Small intestine (tissue), 4 donors: ENCODE data around the gene GRB7. TPM values are rescaled to one million over a fixed set of nuclear protein-coding genes. Genes with fewer than 3 reads are reported as not detected.

Experiments
- polyA plus RNA-seq, 4 donors: library from polyadenylated mRNA; stranded (reverse) in 3 of 4; unstranded in 1 of 4; fragments of 200-250 nt in 3 of 4; fragments of 120-200 nt in 1 of 4; gene quantifications; one replicate each; pipeline versions ENCODE4 v1.2.1 to v1.2.3, GENCODE V29; 2013
- donor health status: healthy with polysubstance abuse.
- donor health status: Bipolar disorder and iron deficiency.
- donor health status: healthy.

Gene GRB7
- polyA plus RNA-seq, 4 donors: 10.9 to 42.4 (median 13.0) TPM

Other genes with a start within 250 kb of the GRB7 start
- gene NEUROD2, start 130.0 kb upstream of the GRB7 start, polyA plus RNA-seq: under 1 TPM in 3 of 4 donors, not detected in 1; 0.03 to 0.27 (median 0.04) TPM
- 100 to 1,000 TPM in 1 of 4 donors, 10 to 100 TPM in 3; 37.5 to 266 (median 45.8) TPM for gene PPP1R1B, start 111.0 kb upstream of the GRB7 start, polyA plus RNA-seq
- gene STARD3, start 100.8 kb upstream of the GRB7 start, polyA plus RNA-seq: 10 to 100 TPM; 56.0 to 80.2 (median 67.6) TPM
- 10 to 100 TPM in 1 of 4 donors, 1 to 10 TPM in 2, under 1 TPM in 1; 0.85 to 27.6 (median 3.8) TPM for gene TCAP, start 72.6 kb upstream of the GRB7 start, polyA plus RNA-seq
- 1 to 10 TPM; 1.4 to 7.8 (median 4.9) TPM for gene PNMT, start 69.5 kb upstream of the GRB7 start, polyA plus RNA-seq
- gene PGAP3, start 49.9 kb upstream of the GRB7 start, polyA plus RNA-seq: 10 to 100 TPM; 20.6 to 41.1 (median 28.6) TPM
- gene ERBB2, start 37.9 kb upstream of the GRB7 start, polyA plus RNA-seq: 100 to 1,000 TPM in 1 of 4 donors, 10 to 100 TPM in 3; 43.0 to 208 (median 69.7) TPM
- gene MIEN1, start 7.4 kb upstream of the GRB7 start, polyA plus RNA-seq: 100 to 1,000 TPM in 2 of 4 donors, 10 to 100 TPM in 2; 51.5 to 155 (median 114) TPM
- 1 to 10 TPM in 3 of 4 donors, under 1 TPM in 1; 0.67 to 1.6 (median 1.4) TPM for gene IKZF3, start 126.4 kb downstream of the GRB7 start, polyA plus RNA-seq
- not detected for gene ZPBP2, start 130.3 kb downstream of the GRB7 start, polyA plus RNA-seq
- 100 to 1,000 TPM in 3 of 4 donors, 10 to 100 TPM in 1; 31.9 to 255 (median 165) TPM for gene GSDMB, start 180.7 kb downstream of the GRB7 start, polyA plus RNA-seq
- gene ORMDL3, start 189.7 kb downstream of the GRB7 start, polyA plus RNA-seq: 10 to 100 TPM; 60.7 to 75.3 (median 72.0) TPM
- gene LRRC3C, start 189.8 kb downstream of the GRB7 start, polyA plus RNA-seq: under 1 TPM in 1 of 4 donors, not detected in 3; 0.10 TPM
- gene GSDMA, start 225.1 kb downstream of the GRB7 start, polyA plus RNA-seq: under 1 TPM in 3 of 4 donors, not detected in 1; 0.04 to 0.63 (median 0.54) TPM
- 10 to 100 TPM; 43.6 to 93.6 (median 62.3) TPM for gene PSMD3, start 242.9 kb downstream of the GRB7 start, polyA plus RNA-seq